ENCODE results near the gene ZNF154.
A peak's percentile ranks its signal among the peaks of the same experiment; 100 is the strongest.

DNA sequence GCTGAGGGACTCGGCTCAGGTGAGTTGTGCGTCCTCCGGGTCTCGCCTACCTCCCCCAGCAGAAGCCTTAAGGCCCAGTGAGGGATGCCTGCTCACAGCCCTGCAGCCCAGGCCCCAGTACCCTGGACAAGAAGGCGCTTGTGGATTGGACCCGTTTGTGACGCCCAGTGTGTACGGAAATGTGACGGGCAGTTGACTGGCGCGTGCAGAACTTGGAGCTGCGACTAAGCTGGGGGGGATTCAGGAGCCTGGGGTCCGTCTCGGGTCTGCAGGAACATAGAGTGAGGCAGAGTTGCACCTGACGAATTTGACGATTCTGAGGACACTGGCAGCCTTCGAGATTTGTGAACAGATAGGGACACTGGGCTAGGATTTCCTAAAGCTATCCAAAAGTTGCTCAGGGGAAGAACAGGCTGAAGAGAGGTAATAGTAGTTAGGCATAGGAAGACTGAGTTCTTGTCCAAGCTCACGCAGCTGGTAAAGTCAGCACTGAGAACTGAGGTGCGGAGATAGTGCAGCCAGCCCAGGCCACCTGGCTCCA lies 26.7 kb downstream of the ZNF154 start:
- TF ChIP-seq, protein P1, sequence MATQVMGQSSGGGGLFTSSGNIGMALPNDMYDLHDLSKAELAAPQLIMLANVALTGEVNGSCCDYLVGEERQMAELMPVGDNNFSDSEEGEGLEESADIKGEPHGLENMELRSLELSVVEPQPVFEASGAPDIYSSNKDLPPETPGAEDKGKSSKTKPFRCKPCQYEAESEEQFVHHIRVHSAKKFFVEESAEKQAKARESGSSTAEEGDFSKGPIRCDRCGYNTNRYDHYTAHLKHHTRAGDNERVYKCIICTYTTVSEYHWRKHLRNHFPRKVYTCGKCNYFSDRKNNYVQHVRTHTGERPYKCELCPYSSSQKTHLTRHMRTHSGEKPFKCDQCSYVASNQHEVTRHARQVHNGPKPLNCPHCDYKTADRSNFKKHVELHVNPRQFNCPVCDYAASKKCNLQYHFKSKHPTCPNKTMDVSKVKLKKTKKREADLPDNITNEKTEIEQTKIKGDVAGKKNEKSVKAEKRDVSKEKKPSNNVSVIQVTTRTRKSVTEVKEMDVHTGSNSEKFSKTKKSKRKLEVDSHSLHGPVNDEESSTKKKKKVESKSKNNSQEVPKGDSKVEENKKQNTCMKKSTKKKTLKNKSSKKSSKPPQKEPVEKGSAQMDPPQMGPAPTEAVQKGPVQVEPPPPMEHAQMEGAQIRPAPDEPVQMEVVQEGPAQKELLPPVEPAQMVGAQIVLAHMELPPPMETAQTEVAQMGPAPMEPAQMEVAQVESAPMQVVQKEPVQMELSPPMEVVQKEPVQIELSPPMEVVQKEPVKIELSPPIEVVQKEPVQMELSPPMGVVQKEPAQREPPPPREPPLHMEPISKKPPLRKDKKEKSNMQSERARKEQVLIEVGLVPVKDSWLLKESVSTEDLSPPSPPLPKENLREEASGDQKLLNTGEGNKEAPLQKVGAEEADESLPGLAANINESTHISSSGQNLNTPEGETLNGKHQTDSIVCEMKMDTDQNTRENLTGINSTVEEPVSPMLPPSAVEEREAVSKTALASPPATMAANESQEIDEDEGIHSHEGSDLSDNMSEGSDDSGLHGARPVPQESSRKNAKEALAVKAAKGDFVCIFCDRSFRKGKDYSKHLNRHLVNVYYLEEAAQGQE (IDR thresholded peaks at IDR 0.05; ENCODE audit: low read depth), result no peak
- TF ChIP-seq TCF12 (IDR thresholded peaks at IDR 0.05; ENCODE audit: low read depth) (no peak), TEAD4 (IDR thresholded peaks at IDR 0.05) (no peak), EP300 (IDR thresholded peaks at IDR 0.05; ENCODE audit: borderline replicate concordance) (no peak), YY1 (IDR thresholded peaks at IDR 0.05; ENCODE audit: low read depth) (0 out of 2 replicates have a peak, but pooled peaks have one; percentile 73), EGR1 (IDR thresholded peaks at IDR 0.05) (no peak), NFIC (IDR thresholded peaks at IDR 0.05) (no peak), RAD21 (IDR thresholded peaks at IDR 0.05; ENCODE audit: low read depth) (no peak), CREB1 (IDR thresholded peaks at IDR 0.05; ENCODE audit: low read depth) (no peak), CEBPB (IDR thresholded peaks at IDR 0.05) (no peak)
- TF ChIP-seq, protein P2, sequence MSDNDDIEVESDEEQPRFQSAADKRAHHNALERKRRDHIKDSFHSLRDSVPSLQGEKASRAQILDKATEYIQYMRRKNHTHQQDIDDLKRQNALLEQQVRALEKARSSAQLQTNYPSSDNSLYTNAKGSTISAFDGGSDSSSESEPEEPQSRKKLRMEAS (IDR thresholded peaks at IDR 0.05), result no peak
- TF ChIP-seq, protein P3, sequence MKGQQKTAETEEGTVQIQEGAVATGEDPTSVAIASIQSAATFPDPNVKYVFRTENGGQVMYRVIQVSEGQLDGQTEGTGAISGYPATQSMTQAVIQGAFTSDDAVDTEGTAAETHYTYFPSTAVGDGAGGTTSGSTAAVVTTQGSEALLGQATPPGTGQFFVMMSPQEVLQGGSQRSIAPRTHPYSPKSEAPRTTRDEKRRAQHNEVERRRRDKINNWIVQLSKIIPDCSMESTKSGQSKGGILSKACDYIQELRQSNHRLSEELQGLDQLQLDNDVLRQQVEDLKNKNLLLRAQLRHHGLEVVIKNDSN (IDR thresholded peaks at IDR 0.05), result no peak

Measured in Ishikawa (cell line).